Measurements from ENCODE around the gene OMA1. TPM values are rescaled to one million over a fixed set of nuclear protein-coding genes. Genes with fewer than 3 reads are reported as not detected.

OMA1 gene
- total RNA-seq, 1 donor from 2014 or later = 5.9 TPM

GRCh38 chr1:58508629-58509028 is 37.9 kb downstream of the OMA1 start:
- no peak for TF ChIP-seq CTCF (IDR thresholded peaks at IDR 0.05; ENCODE audit: partially characterized antibody, unreplicated experiment)
- H3K4me3 Mint-ChIP-seq (ENCODE audit: unreplicated experiment) = no peak overlapping the region
- no peaks in the 10 kb centered on the region for H3K9me3 Mint-ChIP-seq (ENCODE audit: unreplicated experiment)
- H3K27ac Mint-ChIP-seq (ENCODE audit: unreplicated experiment) = no peak overlapping the region
- H3K27me3 Mint-ChIP-seq (ENCODE audit: unreplicated experiment) = no peaks in the 10 kb centered on the region
- DNase-seq = no peak
- no peaks in the 10 kb centered on the region for H3K4me1 Mint-ChIP-seq (ENCODE audit: low read depth, unreplicated experiment)
- peaks cover 27% of the 10 kb centered on the region for H3K36me3 Mint-ChIP-seq (ENCODE audit: unreplicated experiment)

- Mint-ChIP-seq H3K36me3 (ENCODE audit: unreplicated experiment) (peaks cover 5% of the 10 kb centered on the region), H3K9me3 (ENCODE audit: unreplicated experiment) (no peaks in the 10 kb centered on the region), H3K27ac (ENCODE audit: unreplicated experiment) (no peak overlapping the region), H3K4me3 (ENCODE audit: unreplicated experiment) (no peak overlapping the region), H3K27me3 (ENCODE audit: unreplicated experiment) (no peaks in the 10 kb centered on the region), H3K4me1 (ENCODE audit: low read depth, unreplicated experiment) (no peaks in the 10 kb centered on the region)
- DNase-seq = no peak
- TF ChIP-seq CTCF (IDR thresholded peaks at IDR 0.05; ENCODE audit: partially characterized antibody, unreplicated experiment) = no peak
Measured at GRCh38 chr1:58505286-58505685, 41.2 kb downstream of the OMA1 start.

GRCh38 chr1:58502519-58502918 is 44.0 kb downstream of the OMA1 start:
- H3K4me3 Mint-ChIP-seq (ENCODE audit: unreplicated experiment) = no peak overlapping the region
- no peak overlapping the region for H3K27ac Mint-ChIP-seq (ENCODE audit: unreplicated experiment)
- no peaks in the 10 kb centered on the region for H3K9me3 Mint-ChIP-seq (ENCODE audit: unreplicated experiment)
- no peaks in the 10 kb centered on the region for H3K4me1 Mint-ChIP-seq (ENCODE audit: low read depth, unreplicated experiment)
- DNase-seq = no peak
- no peaks in the 10 kb centered on the region for H3K27me3 Mint-ChIP-seq (ENCODE audit: unreplicated experiment)
- no peaks in the 10 kb centered on the region for H3K36me3 Mint-ChIP-seq (ENCODE audit: unreplicated experiment)
- TF ChIP-seq CTCF (IDR thresholded peaks at IDR 0.05; ENCODE audit: partially characterized antibody, unreplicated experiment) = no peak

GRCh38 chr1:58500043-58500442 is 46.5 kb downstream of the OMA1 start:
- Mint-ChIP-seq H3K36me3 (ENCODE audit: unreplicated experiment) (no peaks in the 10 kb centered on the region), H3K4me3 (ENCODE audit: unreplicated experiment) (no peak overlapping the region), H3K4me1 (ENCODE audit: low read depth, unreplicated experiment) (no peaks in the 10 kb centered on the region), H3K27ac (ENCODE audit: unreplicated experiment) (no peak overlapping the region), H3K9me3 (ENCODE audit: unreplicated experiment) (no peaks in the 10 kb centered on the region), H3K27me3 (ENCODE audit: unreplicated experiment) (no peaks in the 10 kb centered on the region)
- DNase-seq = no peak
- no peak for TF ChIP-seq CTCF (IDR thresholded peaks at IDR 0.05; ENCODE audit: partially characterized antibody, unreplicated experiment)

- TF ChIP-seq CTCF (IDR thresholded peaks at IDR 0.05; ENCODE audit: partially characterized antibody, unreplicated experiment) = no peak
- H3K4me1 Mint-ChIP-seq (ENCODE audit: low read depth, unreplicated experiment) = no peaks in the 10 kb centered on the region
- H3K36me3 Mint-ChIP-seq (ENCODE audit: unreplicated experiment) = no peaks in the 10 kb centered on the region
Measured at GRCh38 chr1:58497499-58497898, 49.0 kb downstream of the OMA1 start.

More at GRCh38 chr1:58497499-58497898, 49.0 kb downstream of the OMA1 start:
- Mint-ChIP-seq H3K9me3 (ENCODE audit: unreplicated experiment) (no peaks in the 10 kb centered on the region), H3K4me3 (ENCODE audit: unreplicated experiment) (no peak overlapping the region), H3K27me3 (ENCODE audit: unreplicated experiment) (no peaks in the 10 kb centered on the region), H3K27ac (ENCODE audit: unreplicated experiment) (no peak overlapping the region)
- DNase-seq = no peak
